Thoracic aorta (tissue), 2 donors: ENCODE data around the gene PLXNA2. TPM values are rescaled to one million over a fixed set of nuclear protein-coding genes. Genes with fewer than 3 reads are reported as not detected.

Experiments
- ATAC-seq: fragments of 150-250 bp; one replicate; pipeline ENCODE4 v1.8.0; 2017; ENCODE audit warnings: low read depth; ENCODE audit not compliant: insufficient number of reproducible peaks, low FRiP score
- DNase-seq: peaks from one replicate; pipeline ENCODE4 v3.0.0-alpha.2; 2020; ENCODE audit warnings: low spot score
- H3K27ac ChIP-seq, 2 donors: fragments of 200-600 bp; sonication (generic); 1 replicate in 1 of 2; 2 replicates in 1 of 2; pipeline ENCODE4 v1.5.1; 2016; ENCODE audit warnings: mild to moderate bottlenecking in 2 of 2, moderate library complexity in 2 of 2
- H3K27me3 ChIP-seq: fragments of 200-600 bp; sonication (generic); replicated peaks from 2 replicates; pipeline ENCODE4 v1.6.0; 2016; ENCODE audit warnings: mild to moderate bottlenecking; ENCODE audit not compliant: insufficient read depth
- H3K36me3 ChIP-seq: fragments of 200-600 bp; sonication (generic); one replicate; pipeline ENCODE4 v1.5.1; 2016
- H3K4me1 ChIP-seq, 2 donors: fragments of 200-600 bp; sonication (generic); 1 replicate in 1 of 2; 2 replicates in 1 of 2; pipeline versions ENCODE4 v1.5.1 to v1.6.0; 2016; ENCODE audit warnings: low read depth in 2 of 2, mild to moderate bottlenecking in 1 of 2; ENCODE audit not compliant: control insufficient read depth in 1 of 2
- H3K4me3 ChIP-seq: fragments of 200-600 bp; sonication (generic); 2 replicates; pipeline ENCODE4 v1.5.1; 2016; ENCODE audit warnings: mild to moderate bottlenecking
- H3K9me3 ChIP-seq: fragments of 200-600 bp; sonication (generic); 2 replicates; pipeline ENCODE4 v1.5.1; 2016
- CTCF ChIP-seq: fragments of 200-600 bp; sonication (generic); IDR thresholded peaks from one replicate; pipeline ENCODE4 v1.5.1; 2019; ENCODE audit warnings: antibody characterized with exemption
- total RNA-seq, 2 donors: library from RNA; depleted of rRNA; stranded (reverse); fragments of >200 nt; gene quantifications; one replicate each; pipeline versions ENCODE4 v1.1.0 to v1.2.3, GENCODE V29; 2016

PLXNA2 gene
- total RNA-seq, 2 donors from 2014 or later: 30.2 to 62.2 TPM

DNA sequence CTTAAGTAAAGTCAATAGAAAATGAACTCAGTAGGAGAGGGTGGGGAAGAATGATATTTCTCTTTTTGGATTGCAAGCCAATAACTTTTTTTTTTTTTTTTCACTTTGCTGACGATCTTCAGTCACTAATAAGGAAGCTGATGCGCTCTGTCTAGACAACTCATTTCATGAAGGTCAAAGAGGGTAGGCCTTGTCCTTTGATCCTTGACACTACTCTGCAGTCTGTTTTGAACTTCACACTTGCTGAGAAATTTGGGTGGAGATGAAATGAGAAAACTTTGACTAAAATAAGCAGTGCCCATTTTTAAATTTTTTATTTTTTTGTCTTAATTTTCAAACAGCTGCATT is 20.9 kb upstream of the PLXNA2 start:
- H3K27me3 ChIP-seq: no peaks in the 10 kb centered on the region
- H3K27ac ChIP-seq: peak overlapping the region in 1 of 2 donors; percentile 47
- no peaks in the 10 kb centered on the region for H3K9me3 ChIP-seq
- ATAC-seq (no peak), DNase-seq (no peak)
- H3K4me1 ChIP-seq: peaks cover 12 to 64% of the 10 kb centered on the region in 2 donors
- H3K36me3 ChIP-seq: no peaks in the 10 kb centered on the region
- TF ChIP-seq CTCF: no peak
- no peak overlapping the region for H3K4me3 ChIP-seq

DNA sequence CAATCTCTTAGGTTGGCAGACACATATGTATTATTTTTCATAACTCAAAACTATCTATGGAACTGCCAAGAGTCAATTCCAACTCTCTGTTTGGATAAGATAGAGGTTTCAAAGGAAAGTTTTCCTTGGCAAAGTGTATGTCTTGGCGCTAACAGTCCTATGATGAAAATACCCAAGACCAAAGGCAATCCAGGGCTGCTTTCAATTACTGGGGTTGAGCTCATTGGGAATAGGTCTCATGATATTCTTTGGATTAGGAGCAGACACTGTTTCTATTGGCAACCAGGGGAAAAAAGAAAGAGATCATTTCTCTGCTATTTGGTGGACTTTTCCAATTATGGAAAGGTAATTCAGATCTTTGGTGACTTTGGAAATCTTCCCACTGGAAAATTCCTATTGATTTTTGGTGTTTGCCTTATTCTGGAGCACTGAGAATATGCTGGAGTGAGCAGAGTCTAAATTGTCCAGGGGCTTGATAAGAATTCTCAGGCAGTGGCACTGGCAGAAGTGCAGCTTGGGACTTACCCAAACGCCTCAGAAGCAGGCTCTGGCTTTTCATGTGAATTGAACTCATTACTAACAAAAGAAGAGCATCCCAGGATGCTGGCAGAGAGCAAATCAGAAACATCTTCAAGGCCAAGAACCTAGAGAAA is 20.4 kb upstream of the PLXNA2 start:
- Histone ChIP-seq H3K27ac (peak overlapping the region in 1 of 2 donors; percentile 47), H3K27me3 (no peaks in the 10 kb centered on the region), H3K9me3 (no peaks in the 10 kb centered on the region), H3K4me3 (no peak overlapping the region), H3K36me3 (no peaks in the 10 kb centered on the region), H3K4me1 (peaks cover 12 to 59% of the 10 kb centered on the region in 2 donors)
- no peak for TF ChIP-seq CTCF
- DNase-seq (no peak), ATAC-seq (peak; percentile 50)

GRCh38 chr1:208261874-208262273 is 17.7 kb upstream of the PLXNA2 start:
- no peak for TF ChIP-seq CTCF
- Histone ChIP-seq H3K9me3 (no peaks in the 10 kb centered on the region), H3K36me3 (no peaks in the 10 kb centered on the region), H3K27ac (no peak overlapping the region), H3K4me3 (no peak overlapping the region), H3K27me3 (no peaks in the 10 kb centered on the region), H3K4me1 (peaks cover 7 to 33% of the 10 kb centered on the region in 2 donors)
- DNase-seq (no peak), ATAC-seq (no peak)

GRCh38 chr1:208258277-208258676 is 14.1 kb upstream of the PLXNA2 start:
- Histone ChIP-seq H3K4me3 (no peak overlapping the region), H3K4me1 (peaks cover 8 to 33% of the 10 kb centered on the region in 2 donors), H3K36me3 (no peaks in the 10 kb centered on the region), H3K27me3 (no peaks in the 10 kb centered on the region), H3K9me3 (no peaks in the 10 kb centered on the region), H3K27ac (no peak overlapping the region)
- TF ChIP-seq CTCF: no peak
- DNase-seq: no peak
- no peak for ATAC-seq

- H3K4me1 ChIP-seq: peaks cover 14 to 40% of the 10 kb centered on the region in 2 donors
- no peak for TF ChIP-seq CTCF
- no peak overlapping the region for H3K27ac ChIP-seq
- DNase-seq (no peak), ATAC-seq (no peak)
- H3K27me3 ChIP-seq: no peaks in the 10 kb centered on the region
- H3K36me3 ChIP-seq: no peaks in the 10 kb centered on the region
- H3K4me3 ChIP-seq: no peak overlapping the region
- H3K9me3 ChIP-seq: no peaks in the 10 kb centered on the region
Observed at GRCh38 chr1:208257351-208257750, 13.2 kb upstream of the PLXNA2 start.
